Tibial nerve (tissue), 4 donors: Measurements from ENCODE around the gene MAP2K2.

Source experiments
- CTCF ChIP-seq, 5 experiments: fragments of 200-600 bp in 3 of 5; fragments of 450-650 bp in 2 of 5; sonication (generic) in 3 of 5; IDR thresholded peaks; one replicate each; pipeline ENCODE4 v1.5.1; 2016 to 2019; ENCODE audit warnings: antibody characterized with exemption in 5 of 5, mild to moderate bottlenecking in 3 of 5, moderate library complexity in 2 of 5
- EP300 ChIP-seq, 2 donors: sonication (generic); formaldehyde crosslinking; IDR thresholded peaks; one replicate each; pipeline ENCODE4 v1.6.1; 2017; ENCODE audit warnings: antibody characterized with exemption in 2 of 2, mild to moderate bottlenecking in 1 of 2
- POLR2A ChIP-seq, 2 donors: fragments of 450-650 bp; IDR thresholded peaks; one replicate each; pipeline ENCODE4 v1.6.1; 2017; ENCODE audit warnings: antibody characterized with exemption in 2 of 2, mild to moderate bottlenecking in 2 of 2, moderate library complexity in 2 of 2

GRCh38 chr19:4052114-4052992 is 71.6 kb downstream of the MAP2K2 start:
- TF ChIP-seq CTCF (IDR thresholded peaks at IDR 0.05) (no peak), POLR2A (IDR thresholded peaks at IDR 0.05) (no peak), EP300 (IDR thresholded peaks at IDR 0.05) (no peak)
